ENCODE results near the gene KRTAP10-10.
"Not testable (repeated sequence)": the region's sequence is repeated elsewhere in the genome, so short reads cannot be mapped to it uniquely, and the experiment has no call there.

KRTAP10-10 gene

DNA sequence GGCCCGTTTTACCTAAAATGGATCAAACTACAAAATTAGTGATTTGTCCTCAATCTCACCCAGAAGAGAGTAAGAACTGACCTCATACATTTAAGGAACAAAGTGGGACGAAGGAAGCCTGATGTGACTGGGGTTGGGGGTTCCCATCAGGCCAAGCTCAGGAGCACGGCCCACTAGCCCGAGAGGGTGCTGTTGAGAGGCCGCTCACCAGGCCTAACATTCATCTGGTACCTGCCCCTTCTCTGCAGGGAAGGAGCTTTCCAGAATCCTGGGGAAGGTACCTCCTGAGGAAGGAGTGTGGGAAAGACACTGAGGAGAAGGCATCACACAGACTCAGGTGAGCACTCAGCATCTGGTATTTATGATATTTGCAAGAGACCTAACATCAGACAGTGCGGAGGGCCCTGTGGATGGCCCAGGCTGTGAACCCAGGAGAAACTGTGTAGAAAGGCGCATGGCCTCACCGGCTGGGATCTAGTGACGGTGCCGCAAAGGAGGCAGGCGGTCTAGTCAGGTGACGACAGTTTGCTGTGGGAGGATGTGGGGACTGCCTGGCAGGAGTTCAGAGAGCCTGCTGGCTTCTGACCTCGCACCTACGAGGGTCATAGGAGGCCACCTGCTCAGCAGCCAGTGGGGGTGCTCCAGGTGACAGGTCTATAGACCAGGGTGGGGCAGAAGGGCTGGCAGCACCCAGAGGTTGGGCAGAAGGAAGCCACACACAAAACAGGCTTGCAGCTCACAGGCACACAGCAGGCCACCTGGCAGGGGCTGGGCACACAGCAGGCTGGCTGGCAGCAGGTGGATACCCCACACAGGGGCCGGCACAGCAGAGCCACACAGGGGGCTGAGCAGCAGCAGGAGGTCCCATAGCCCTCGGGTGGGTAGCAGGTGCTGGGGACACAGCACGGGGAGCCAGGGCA is 16.8 kb downstream of the KRTAP10-10 start:
- Histone ChIP-seq H3K27me3 (ENCODE audit: control insufficient read depth in 1 of 2, insufficient read depth in 2 of 2, low read length in 2 of 2) (peaks cover 3 to 6% of the 10 kb centered on the region in 2 donors), H3K27ac (ENCODE audit: low read length) (no peak overlapping the region), H3K4me1 (ENCODE audit: control insufficient read depth, insufficient read depth, low read length) (peaks cover 2% of the 10 kb centered on the region), H3K9me3 (ENCODE audit: control insufficient read depth in 2 of 2, low read length in 2 of 2) (peaks cover 2 to 5% of the 10 kb centered on the region in 2 donors), H3K4me3 (ENCODE audit: low read length in 2 of 2) (no peak overlapping the region), H3K9ac (ENCODE audit: low read length in 2 of 2) (no peak overlapping the region), H3K36me3 (ENCODE audit: control insufficient read depth in 2 of 2, insufficient read depth in 2 of 2, low read length in 2 of 2) (no peaks in the 10 kb centered on the region)

DNA sequence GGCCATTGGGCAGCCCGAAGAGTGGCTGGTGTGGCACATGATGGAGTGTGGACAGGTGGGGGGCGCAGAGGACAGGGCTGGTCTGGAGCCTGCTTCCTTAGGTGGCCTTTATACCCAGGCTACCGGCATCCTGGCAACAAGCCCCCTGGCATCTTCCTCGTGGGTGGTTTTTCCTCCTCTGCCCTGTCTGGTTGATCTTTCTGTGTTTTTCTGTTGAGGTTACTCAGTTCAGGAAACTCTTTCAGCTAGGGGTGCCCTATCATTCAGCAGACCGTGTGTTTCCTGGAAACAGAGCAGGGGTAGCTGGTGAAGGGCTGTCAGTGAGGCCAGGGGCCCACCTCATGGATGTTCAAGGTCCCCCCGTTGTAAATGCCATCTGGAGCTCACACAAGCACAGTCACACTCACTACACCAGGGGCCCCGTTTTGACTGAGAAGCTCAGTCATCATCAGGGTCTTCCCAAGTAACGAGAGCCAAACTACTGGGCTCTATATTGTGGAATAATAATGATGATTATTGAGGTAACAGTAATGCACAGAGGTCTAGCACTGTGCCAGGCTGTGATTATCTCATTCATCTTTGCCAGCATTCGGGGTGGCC is 17.5 kb downstream of the KRTAP10-10 start, which contains the start of gene KRTAP12-4:
TSS of gene KRTAP12-4 (minus strand) at position 84 of the 600 bp plus-strand sequence. CDS start at position 39, 45 bp downstream.
- Histone ChIP-seq H3K4me3 (ENCODE audit: low read length in 2 of 2) (no peak within 1 kb of the TSS), H3K27ac (ENCODE audit: low read length) (no peak within 1 kb of the TSS), H3K27me3 (ENCODE audit: control insufficient read depth in 1 of 2, insufficient read depth in 2 of 2, low read length in 2 of 2) (peaks cover 4 to 6% of the 10 kb centered on the region in 2 donors), H3K4me1 (ENCODE audit: control insufficient read depth, insufficient read depth, low read length) (peaks cover 2% of the 10 kb centered on the region), H3K9ac (ENCODE audit: low read length in 2 of 2) (no peak within 1 kb of the TSS), H3K36me3 (ENCODE audit: control insufficient read depth in 2 of 2, insufficient read depth in 2 of 2, low read length in 2 of 2) (no peaks in the 10 kb centered on the region), H3K9me3 (ENCODE audit: control insufficient read depth in 2 of 2, low read length in 2 of 2) (peaks cover 2 to 5% of the 10 kb centered on the region in 2 donors)

DNA sequence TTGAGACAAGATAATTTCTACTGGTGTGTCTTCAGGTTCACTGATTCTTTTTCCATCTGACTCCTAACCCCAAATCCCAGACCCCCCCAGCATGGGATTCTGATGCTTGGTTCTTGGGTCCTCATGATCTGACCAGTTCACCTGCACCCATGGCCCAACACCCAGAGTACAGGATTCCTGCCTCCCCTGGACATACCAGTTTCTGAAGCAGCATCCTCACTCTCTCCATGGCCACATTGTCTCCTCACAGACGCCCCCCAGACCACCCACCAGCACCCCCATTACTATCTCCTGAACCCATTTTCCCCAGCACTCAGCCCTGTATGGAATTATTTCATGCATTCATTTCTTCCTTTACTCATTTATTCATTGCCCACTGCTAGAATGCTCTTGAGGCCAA is 19.7 kb downstream of the KRTAP10-10 start:
- Histone ChIP-seq H3K27ac (ENCODE audit: low read length) (no peak overlapping the region), H3K9me3 (ENCODE audit: control insufficient read depth in 2 of 2, low read length in 2 of 2) (peaks cover 2 to 5% of the 10 kb centered on the region in 2 donors), H3K36me3 (ENCODE audit: control insufficient read depth in 2 of 2, insufficient read depth in 2 of 2, low read length in 2 of 2) (no peaks in the 10 kb centered on the region), H3K4me3 (ENCODE audit: low read length in 2 of 2) (no peak overlapping the region), H3K4me1 (ENCODE audit: control insufficient read depth, insufficient read depth, low read length) (peaks cover 2% of the 10 kb centered on the region), H3K9ac (ENCODE audit: low read length in 2 of 2) (no peak overlapping the region), H3K27me3 (ENCODE audit: control insufficient read depth in 1 of 2, insufficient read depth in 2 of 2, low read length in 2 of 2) (peaks cover 4 to 6% of the 10 kb centered on the region in 2 donors)

DNA sequence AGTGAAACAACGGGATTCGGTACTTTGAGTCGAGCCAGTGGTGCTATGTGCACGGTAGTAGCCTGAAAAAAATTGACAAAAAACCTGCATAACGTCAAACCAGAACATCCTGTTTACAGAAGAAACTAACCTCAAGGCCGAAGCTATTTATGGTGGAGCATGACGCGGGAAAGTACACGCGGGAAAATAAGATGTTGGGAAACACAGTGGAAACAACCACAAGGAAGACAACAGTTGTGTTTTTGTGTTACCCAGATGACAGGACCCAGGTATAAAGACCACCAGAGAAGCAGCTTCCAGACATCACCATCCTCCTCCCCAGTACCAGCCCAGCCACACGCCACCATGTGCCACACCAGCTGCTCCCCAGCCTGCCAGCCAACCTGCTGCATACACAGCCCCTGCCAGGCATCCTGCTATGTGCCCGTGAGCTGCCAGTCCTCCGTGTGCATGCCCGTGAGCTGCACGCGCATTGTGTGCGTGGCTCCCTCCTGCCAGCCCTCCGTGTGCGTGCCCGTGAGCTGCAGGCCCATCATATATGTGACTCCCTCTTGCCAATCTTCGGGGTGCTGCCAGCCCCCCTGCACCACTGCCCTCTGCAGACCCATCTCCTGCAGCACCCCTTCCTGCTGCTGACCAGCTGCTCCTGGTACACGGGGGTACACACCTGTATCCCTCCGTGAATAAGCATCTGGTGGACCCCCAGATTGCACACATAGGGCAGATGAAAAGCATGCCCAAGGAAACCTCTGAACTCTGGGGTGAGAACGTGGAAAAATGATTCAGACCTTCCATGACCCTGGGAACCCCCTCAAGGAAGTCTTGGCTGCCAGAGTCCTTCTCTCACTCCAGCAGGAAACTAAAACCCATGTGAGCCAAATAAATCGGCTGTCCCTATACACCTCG is 20.7 kb downstream of the KRTAP10-10 start, which contains the start of gene KRTAP12-3:
TSS of gene KRTAP12-3 (plus strand) at position 298 of the 906 bp plus-strand sequence. CDS start at position 346, 48 bp downstream.
- Histone ChIP-seq H3K27ac (ENCODE audit: low read length) (no peak within 1 kb of the TSS), H3K4me1 (ENCODE audit: control insufficient read depth, insufficient read depth, low read length) (peaks cover 2% of the 10 kb centered on the region), H3K4me3 (ENCODE audit: low read length in 2 of 2) (no peak within 1 kb of the TSS), H3K9me3 (ENCODE audit: control insufficient read depth in 2 of 2, low read length in 2 of 2) (peaks cover 2 to 5% of the 10 kb centered on the region in 2 donors), H3K27me3 (ENCODE audit: control insufficient read depth in 1 of 2, insufficient read depth in 2 of 2, low read length in 2 of 2) (peaks cover 4 to 6% of the 10 kb centered on the region in 2 donors), H3K36me3 (ENCODE audit: control insufficient read depth in 2 of 2, insufficient read depth in 2 of 2, low read length in 2 of 2) (no peaks in the 10 kb centered on the region), H3K9ac (ENCODE audit: low read length in 2 of 2) (no peak within 1 kb of the TSS)

DNA sequence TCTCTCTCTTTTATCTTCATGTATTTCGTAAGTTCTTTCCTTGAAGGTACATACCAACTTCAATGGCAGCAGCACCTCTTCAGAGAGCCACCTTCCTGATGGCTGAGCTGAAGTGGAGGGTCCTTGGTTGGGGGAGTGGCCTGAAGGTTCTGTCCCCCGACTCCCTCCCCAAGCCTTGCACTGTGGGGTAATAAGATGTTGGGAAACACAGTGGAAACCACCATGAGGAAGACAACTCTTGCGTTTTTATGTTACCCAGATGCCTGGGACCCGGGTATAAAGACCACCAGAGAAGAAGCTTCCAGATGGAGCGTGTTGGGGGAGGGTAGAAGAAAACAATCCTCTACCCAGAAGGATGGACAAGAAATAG is 21.4 kb downstream of the KRTAP10-10 start:
- H3K27ac ChIP-seq (ENCODE audit: low read length): no peak overlapping the region
- no peaks in the 10 kb centered on the region for H3K36me3 ChIP-seq (ENCODE audit: control insufficient read depth in 2 of 2, insufficient read depth in 2 of 2, low read length in 2 of 2)
- peaks cover 4 to 6% of the 10 kb centered on the region in 2 donors for H3K27me3 ChIP-seq (ENCODE audit: control insufficient read depth in 1 of 2, insufficient read depth in 2 of 2, low read length in 2 of 2)
- H3K4me1 ChIP-seq (ENCODE audit: control insufficient read depth, insufficient read depth, low read length): peaks cover 2% of the 10 kb centered on the region
- H3K9ac ChIP-seq (ENCODE audit: low read length in 2 of 2): no peak overlapping the region
- peaks cover 2 to 5% of the 10 kb centered on the region in 2 donors for H3K9me3 ChIP-seq (ENCODE audit: control insufficient read depth in 2 of 2, low read length in 2 of 2)
- no peak overlapping the region for H3K4me3 ChIP-seq (ENCODE audit: low read length in 2 of 2)

DNA sequence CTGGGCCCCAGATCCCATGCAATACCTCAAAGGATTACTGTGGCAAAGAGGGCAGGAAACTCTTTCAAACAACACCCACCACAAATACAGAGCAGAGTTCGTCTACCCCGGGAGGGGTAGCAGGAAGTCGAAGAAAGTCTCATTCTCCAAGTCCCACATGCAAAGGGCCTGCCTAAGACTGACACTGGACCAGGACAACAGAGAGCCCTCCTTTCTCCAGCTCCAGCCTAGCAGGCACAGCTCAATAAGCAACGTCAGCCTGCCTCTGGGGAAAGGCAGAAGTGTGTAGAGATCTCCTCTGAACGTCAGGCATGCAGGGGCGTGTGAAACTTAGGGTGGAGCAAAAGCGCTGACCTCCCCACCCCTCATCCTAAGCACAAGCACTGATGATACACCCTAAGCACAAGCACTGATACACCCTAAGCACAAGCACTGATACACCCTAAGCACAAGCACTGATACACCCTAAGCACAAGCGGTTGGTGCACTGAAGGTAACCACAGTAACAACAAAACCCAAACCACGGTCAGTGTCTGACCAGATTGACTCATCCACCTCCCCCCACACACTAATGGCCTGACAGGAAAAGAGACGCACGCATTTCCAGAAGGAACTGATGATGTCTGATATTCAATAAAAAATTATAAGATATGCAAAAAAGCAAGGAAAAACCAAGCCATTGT is 21.9 kb downstream of the KRTAP10-10 start:
- peaks cover 2% of the 10 kb centered on the region for H3K4me1 ChIP-seq (ENCODE audit: control insufficient read depth, insufficient read depth, low read length)
- no peak overlapping the region for H3K27ac ChIP-seq (ENCODE audit: low read length)
- no peaks in the 10 kb centered on the region for H3K36me3 ChIP-seq (ENCODE audit: control insufficient read depth in 2 of 2, insufficient read depth in 2 of 2, low read length in 2 of 2)
- no peak overlapping the region for H3K4me3 ChIP-seq (ENCODE audit: low read length in 2 of 2)
- H3K27me3 ChIP-seq (ENCODE audit: control insufficient read depth in 1 of 2, insufficient read depth in 2 of 2, low read length in 2 of 2): peaks cover 4% of the 10 kb centered on the region in 2 donors
- H3K9me3 ChIP-seq (ENCODE audit: control insufficient read depth in 2 of 2, low read length in 2 of 2): peaks cover 2 to 5% of the 10 kb centered on the region in 2 donors
- no peak overlapping the region for H3K9ac ChIP-seq (ENCODE audit: low read length in 2 of 2)

DNA sequence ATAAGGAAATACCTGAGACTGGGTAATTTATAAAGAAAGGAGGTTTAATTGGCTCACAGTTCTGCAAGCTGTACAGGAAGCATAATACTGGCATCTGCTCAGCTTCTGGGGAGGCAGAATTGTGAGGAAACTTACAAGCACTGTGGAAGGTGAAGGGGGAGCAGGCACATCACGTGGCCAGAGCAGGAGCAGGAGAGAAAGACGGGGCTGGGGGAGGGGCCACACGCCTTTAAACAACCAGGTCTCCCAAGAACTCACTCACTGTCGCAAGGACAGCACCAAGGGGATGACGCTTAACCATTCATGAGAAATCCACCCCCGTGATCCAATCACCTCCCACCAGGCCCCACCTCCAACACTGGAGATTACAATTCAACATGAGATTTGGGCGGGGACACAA is 24.4 kb downstream of the KRTAP10-10 start:
- H3K4me3 ChIP-seq (ENCODE audit: low read length in 2 of 2); H3K4me1 ChIP-seq (ENCODE audit: control insufficient read depth, insufficient read depth, low read length); H3K9me3 ChIP-seq (ENCODE audit: control insufficient read depth in 2 of 2, low read length in 2 of 2); H3K27me3 ChIP-seq (ENCODE audit: control insufficient read depth in 1 of 2, insufficient read depth in 2 of 2, low read length in 2 of 2); H3K36me3 ChIP-seq (ENCODE audit: control insufficient read depth in 2 of 2, insufficient read depth in 2 of 2, low read length in 2 of 2); H3K9ac ChIP-seq (ENCODE audit: low read length in 2 of 2); H3K27ac ChIP-seq (ENCODE audit: low read length): not testable (repeated sequence)

DNA sequence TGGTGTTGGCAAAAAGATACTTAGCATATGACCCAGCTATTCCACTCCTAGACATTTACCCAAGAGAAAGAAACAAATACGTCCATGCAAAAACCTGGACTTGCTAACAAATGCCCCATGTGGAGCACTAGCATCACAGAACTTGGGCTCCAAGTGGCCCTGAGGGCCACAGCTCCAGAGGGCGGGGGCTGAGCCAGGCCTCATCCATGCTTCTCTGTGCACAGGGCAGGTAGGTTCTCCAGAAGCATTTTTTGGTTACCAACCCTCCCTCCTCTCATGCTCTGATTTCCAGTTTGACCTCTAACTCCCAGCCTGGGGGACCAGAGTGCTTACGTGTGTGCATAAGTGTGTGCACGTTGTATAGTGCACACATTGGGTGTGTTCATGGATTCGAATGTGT is 27.5 kb downstream of the KRTAP10-10 start:
- Histone ChIP-seq H3K36me3 (ENCODE audit: control insufficient read depth in 2 of 2, insufficient read depth in 2 of 2, low read length in 2 of 2) (no peaks in the 10 kb centered on the region), H3K4me3 (ENCODE audit: low read length in 2 of 2) (no peak overlapping the region), H3K9me3 (ENCODE audit: control insufficient read depth in 2 of 2, low read length in 2 of 2) (peaks cover 0 to 4% of the 10 kb centered on the region in 2 donors), H3K9ac (ENCODE audit: low read length in 2 of 2) (no peak overlapping the region), H3K4me1 (ENCODE audit: control insufficient read depth, insufficient read depth, low read length) (no peaks in the 10 kb centered on the region), H3K27ac (ENCODE audit: low read length) (no peak overlapping the region), H3K27me3 (ENCODE audit: control insufficient read depth in 1 of 2, insufficient read depth in 2 of 2, low read length in 2 of 2) (peaks cover 0 to 4% of the 10 kb centered on the region in 2 donors)

DNA sequence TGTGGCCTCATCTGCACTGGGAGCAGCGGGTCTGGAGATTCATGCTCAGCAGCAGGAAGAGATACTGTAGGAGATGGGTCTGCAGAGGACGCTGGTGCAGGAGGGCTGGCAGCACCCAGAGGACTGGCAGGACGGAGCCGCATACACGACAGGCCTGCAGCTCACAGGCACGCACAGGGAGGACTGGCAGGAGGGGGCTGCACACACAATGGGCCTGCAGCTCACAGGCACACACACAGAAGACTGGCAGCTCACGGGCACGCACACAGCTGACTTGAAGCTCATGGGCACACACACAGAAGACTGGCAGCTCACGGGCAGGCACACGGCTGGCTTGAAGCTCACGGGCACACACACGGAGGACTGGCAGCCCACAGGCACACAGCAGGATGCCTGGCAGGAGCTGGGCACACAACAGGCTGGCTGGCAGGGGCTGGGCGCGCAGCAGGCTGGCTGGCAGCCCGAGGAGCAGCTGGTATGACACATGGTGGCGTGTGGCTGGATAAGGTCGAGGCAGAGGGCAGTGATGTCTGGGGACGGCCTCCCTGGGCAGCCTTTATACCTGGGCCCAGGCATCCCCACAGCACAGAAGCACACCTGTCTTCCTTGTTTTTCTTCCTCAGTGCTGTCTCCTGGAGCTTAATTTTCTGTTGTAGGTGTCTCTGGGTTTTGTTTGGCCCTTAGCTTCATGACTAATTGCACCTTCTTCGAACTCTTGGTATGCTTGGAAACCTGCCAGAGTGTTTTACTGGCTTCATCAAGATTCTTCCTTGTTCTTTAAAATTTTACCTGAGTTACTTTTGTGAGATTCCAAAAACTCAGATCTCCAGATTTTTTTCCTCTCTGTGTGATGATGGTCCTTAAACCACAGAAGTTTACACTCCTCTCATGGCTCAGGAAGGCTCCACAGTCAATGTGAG is 29.5 kb downstream of the KRTAP10-10 start, which contains the start of gene KRTAP12-2:
TSS of gene KRTAP12-2 (minus strand) at position 527 of the 920 bp plus-strand sequence. CDS start at position 486, 41 bp downstream.
- Histone ChIP-seq H3K9ac (ENCODE audit: low read length in 2 of 2) (no peak within 1 kb of the TSS), H3K27ac (ENCODE audit: low read length) (no peak within 1 kb of the TSS), H3K36me3 (ENCODE audit: control insufficient read depth in 2 of 2, insufficient read depth in 2 of 2, low read length in 2 of 2) (no peaks in the 10 kb centered on the region), H3K9me3 (ENCODE audit: control insufficient read depth in 2 of 2, low read length in 2 of 2) (peaks cover 2 to 10% of the 10 kb centered on the region in 2 donors), H3K4me1 (ENCODE audit: control insufficient read depth, insufficient read depth, low read length) (no peaks in the 10 kb centered on the region), H3K27me3 (ENCODE audit: control insufficient read depth in 1 of 2, insufficient read depth in 2 of 2, low read length in 2 of 2) (peaks cover 0 to 7% of the 10 kb centered on the region in 2 donors), H3K4me3 (ENCODE audit: low read length in 2 of 2) (no peak within 1 kb of the TSS)
